ENCODE data around the gene ANXA6. TPM values are rescaled to one million over a fixed set of nuclear protein-coding genes. Genes with fewer than 3 reads are reported as not detected.

Gene ANXA6
- total and polyA plus RNA-seq, 5 donors from 2014 or later: 171 to 364 (median 290) TPM

- Mint-ChIP-seq H3K27me3 (no peaks in the 10 kb centered on the region), H3K36me3 (peaks cover 62% of the 10 kb centered on the region), H3K9me3 (peaks cover 0 to 16% (median 5%) of the 10 kb centered on the region in 7 donors), H3K27ac (peak overlapping the region in 2 of 3 donors; percentile 40 to 46), H3K4me1 (peaks cover 7 to 33% (median 27%) of the 10 kb centered on the region in 4 donors), H3K4me3 (peak overlapping the region in 1 of 4 donors; percentile 62)
- Histone ChIP-seq H3K4me1 (ENCODE audit: control insufficient read depth, insufficient read depth, low read length, poor library complexity, severe bottlenecking) (no peaks in the 10 kb centered on the region), H3K27ac (ENCODE audit: insufficient read depth, low read length, poor library complexity, severe bottlenecking) (no peak overlapping the region), H3K9me3 (ENCODE audit: control insufficient read depth in 2 of 2, low read length in 2 of 2) (peaks cover 0 to 9% of the 10 kb centered on the region in 2 experiments), H3K27me3 (ENCODE audit: control insufficient read depth, insufficient read depth, low read length) (no peaks in the 10 kb centered on the region), H3K36me3 (ENCODE audit: control insufficient read depth, insufficient read depth, low read length) (peaks cover 83% of the 10 kb centered on the region), H3K4me3 (ENCODE audit: low read depth, low read length) (no peak overlapping the region)
- no peak for DNase-seq
- no peak for ATAC-seq (ENCODE audit: low read depth in 2 of 2)
Measured at GRCh38 chr5:151186052-151186451, 28.5 kb upstream of the ANXA6 start.

- Mint-ChIP-seq H3K27me3 (no peaks in the 10 kb centered on the region), H3K9me3 (peaks cover 0 to 9% (median 3%) of the 10 kb centered on the region in 7 donors), H3K27ac (no peak overlapping the region), H3K4me1 (peaks cover 0 to 24% (median 12%) of the 10 kb centered on the region in 4 donors), H3K36me3 (peaks cover 51% of the 10 kb centered on the region), H3K4me3 (no peak overlapping the region)
- DNase-seq (no peak), ATAC-seq (ENCODE audit: low read depth in 2 of 2) (no peak)
- Histone ChIP-seq H3K36me3 (ENCODE audit: control insufficient read depth, insufficient read depth, low read length) (peaks cover 90% of the 10 kb centered on the region), H3K27me3 (ENCODE audit: control insufficient read depth, insufficient read depth, low read length) (no peaks in the 10 kb centered on the region), H3K9me3 (ENCODE audit: control insufficient read depth in 2 of 2, low read length in 2 of 2) (peaks cover 0 to 5% of the 10 kb centered on the region in 2 experiments), H3K4me3 (ENCODE audit: low read depth, low read length) (no peak overlapping the region), H3K4me1 (ENCODE audit: control insufficient read depth, insufficient read depth, low read length, poor library complexity, severe bottlenecking) (no peaks in the 10 kb centered on the region), H3K27ac (ENCODE audit: insufficient read depth, low read length, poor library complexity, severe bottlenecking) (no peak overlapping the region)
Measured at GRCh38 chr5:151184316-151185042, 26.9 kb upstream of the ANXA6 start.

DNA sequence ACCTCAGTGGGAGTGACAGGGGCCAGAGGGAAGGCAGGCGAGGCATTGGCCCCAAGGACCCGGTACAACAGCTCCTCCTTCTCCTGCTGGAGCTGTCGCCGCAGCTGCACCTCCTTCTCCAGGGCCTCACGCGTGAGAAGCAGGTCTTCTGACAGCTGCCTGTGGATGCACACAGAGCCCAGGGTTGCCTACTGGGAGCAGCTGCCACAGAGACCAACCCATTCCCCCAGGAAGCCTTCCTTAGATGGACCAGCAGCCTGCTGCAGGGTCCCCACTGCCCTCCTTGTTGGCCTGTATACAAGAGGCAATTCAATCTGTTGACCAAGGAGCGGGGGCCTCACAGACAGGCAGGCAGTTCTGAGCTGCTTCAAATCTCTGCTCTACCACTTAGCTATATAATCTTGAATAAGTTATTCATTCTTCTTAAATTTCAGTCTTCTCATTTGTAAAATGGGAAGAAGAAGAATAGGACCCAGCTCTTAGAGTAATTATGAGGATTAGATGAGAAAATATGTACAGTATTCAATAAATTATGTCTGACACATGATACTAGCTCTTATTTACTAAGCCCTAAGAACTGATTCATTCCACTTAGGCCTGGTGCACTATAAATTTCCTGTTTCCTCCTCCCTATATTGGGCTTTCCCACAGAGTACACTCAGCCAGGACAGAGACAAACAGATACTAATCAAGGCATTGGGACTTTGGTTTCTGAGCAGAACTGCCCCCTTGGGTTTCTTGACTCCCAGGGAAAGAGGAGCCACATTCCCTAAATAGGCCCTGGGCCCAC lies 26.1 kb upstream of the ANXA6 start:
- no peak for ATAC-seq (ENCODE audit: low read depth in 2 of 2)

GRCh38 chr5:151182976-151183375 lies 25.4 kb upstream of the ANXA6 start:
- DNase-seq (no peak), ATAC-seq (ENCODE audit: low read depth in 2 of 2) (no peak)
- H3K9me3 Mint-ChIP-seq: no peaks in the 10 kb centered on the region
- Histone ChIP-seq H3K4me3 (ENCODE audit: low read depth, low read length) (no peak overlapping the region), H3K27ac (ENCODE audit: insufficient read depth, low read length, poor library complexity, severe bottlenecking) (no peak overlapping the region), H3K9me3 (ENCODE audit: control insufficient read depth in 2 of 2, low read length in 2 of 2) (no peaks in the 10 kb centered on the region), H3K27me3 (ENCODE audit: control insufficient read depth, insufficient read depth, low read length) (no peaks in the 10 kb centered on the region), H3K36me3 (ENCODE audit: control insufficient read depth, insufficient read depth, low read length) (peaks cover 92% of the 10 kb centered on the region), H3K4me1 (ENCODE audit: control insufficient read depth, insufficient read depth, low read length, poor library complexity, severe bottlenecking) (no peaks in the 10 kb centered on the region)
- H3K27me3 Mint-ChIP-seq: no peaks in the 10 kb centered on the region
- peaks cover 52% of the 10 kb centered on the region for H3K36me3 Mint-ChIP-seq
- peaks cover 0 to 19% (median 9%) of the 10 kb centered on the region in 4 donors for H3K4me1 Mint-ChIP-seq
- no peak overlapping the region for H3K27ac Mint-ChIP-seq
- no peak overlapping the region for H3K4me3 Mint-ChIP-seq

More for the DNA sequence above, 26.1 kb upstream of the ANXA6 start:
- Histone ChIP-seq H3K4me1 (ENCODE audit: control insufficient read depth, insufficient read depth, low read length, poor library complexity, severe bottlenecking) (no peaks in the 10 kb centered on the region), H3K9me3 (ENCODE audit: control insufficient read depth in 2 of 2, low read length in 2 of 2) (no peaks in the 10 kb centered on the region), H3K36me3 (ENCODE audit: control insufficient read depth, insufficient read depth, low read length) (peaks cover 89% of the 10 kb centered on the region), H3K27ac (ENCODE audit: insufficient read depth, low read length, poor library complexity, severe bottlenecking) (no peak overlapping the region), H3K27me3 (ENCODE audit: control insufficient read depth, insufficient read depth, low read length) (no peaks in the 10 kb centered on the region), H3K4me3 (ENCODE audit: low read depth, low read length) (no peak overlapping the region)
- Mint-ChIP-seq H3K4me3 (no peak overlapping the region), H3K27me3 (no peaks in the 10 kb centered on the region), H3K4me1 (peaks cover 0 to 17% (median 8%) of the 10 kb centered on the region in 4 donors), H3K27ac (no peak overlapping the region), H3K36me3 (peaks cover 48% of the 10 kb centered on the region), H3K9me3 (peaks cover 0 to under 1% (median 0%) of the 10 kb centered on the region in 7 donors)
- no peak for DNase-seq

DNA sequence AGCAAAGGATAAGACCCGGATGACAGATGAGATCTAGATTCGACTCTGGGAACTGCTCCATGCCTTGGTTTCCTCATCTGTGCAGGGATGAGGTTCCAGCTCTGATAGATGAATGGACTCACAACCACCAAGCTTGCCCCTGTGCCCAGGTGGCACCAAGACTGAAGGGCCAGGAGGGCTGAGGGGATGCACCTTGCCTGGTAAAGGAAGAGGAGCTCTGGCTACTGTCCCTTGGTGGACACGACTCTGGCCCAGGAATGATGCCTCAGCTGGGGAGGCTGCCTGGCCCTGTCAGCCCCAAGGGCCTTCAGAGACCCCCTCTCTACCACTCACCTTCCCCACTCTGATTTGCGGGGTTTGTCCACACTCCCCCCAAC lies 24.9 kb upstream of the ANXA6 start:
- no peak overlapping the region for H3K27ac ChIP-seq (ENCODE audit: insufficient read depth, low read length, poor library complexity, severe bottlenecking)
- peaks cover 87% of the 10 kb centered on the region for H3K36me3 ChIP-seq (ENCODE audit: control insufficient read depth, insufficient read depth, low read length)
- no peak for ATAC-seq (ENCODE audit: low read depth in 2 of 2)
- H3K9me3 ChIP-seq (ENCODE audit: control insufficient read depth in 2 of 2, low read length in 2 of 2): no peaks in the 10 kb centered on the region
- Mint-ChIP-seq H3K36me3 (peaks cover 52% of the 10 kb centered on the region), H3K27me3 (no peaks in the 10 kb centered on the region), H3K27ac (peak overlapping the region; percentile 67 to 89 (median 85)), H3K4me3 (no peak overlapping the region), H3K4me1 (peaks cover 0 to 22% (median 12%) of the 10 kb centered on the region in 4 donors), H3K9me3 (no peaks in the 10 kb centered on the region)
- no peaks in the 10 kb centered on the region for H3K4me1 ChIP-seq (ENCODE audit: control insufficient read depth, insufficient read depth, low read length, poor library complexity, severe bottlenecking)
- no peaks in the 10 kb centered on the region for H3K27me3 ChIP-seq (ENCODE audit: control insufficient read depth, insufficient read depth, low read length)
- DNase-seq: no peak
- no peak overlapping the region for H3K4me3 ChIP-seq (ENCODE audit: low read depth, low read length)

DNA sequence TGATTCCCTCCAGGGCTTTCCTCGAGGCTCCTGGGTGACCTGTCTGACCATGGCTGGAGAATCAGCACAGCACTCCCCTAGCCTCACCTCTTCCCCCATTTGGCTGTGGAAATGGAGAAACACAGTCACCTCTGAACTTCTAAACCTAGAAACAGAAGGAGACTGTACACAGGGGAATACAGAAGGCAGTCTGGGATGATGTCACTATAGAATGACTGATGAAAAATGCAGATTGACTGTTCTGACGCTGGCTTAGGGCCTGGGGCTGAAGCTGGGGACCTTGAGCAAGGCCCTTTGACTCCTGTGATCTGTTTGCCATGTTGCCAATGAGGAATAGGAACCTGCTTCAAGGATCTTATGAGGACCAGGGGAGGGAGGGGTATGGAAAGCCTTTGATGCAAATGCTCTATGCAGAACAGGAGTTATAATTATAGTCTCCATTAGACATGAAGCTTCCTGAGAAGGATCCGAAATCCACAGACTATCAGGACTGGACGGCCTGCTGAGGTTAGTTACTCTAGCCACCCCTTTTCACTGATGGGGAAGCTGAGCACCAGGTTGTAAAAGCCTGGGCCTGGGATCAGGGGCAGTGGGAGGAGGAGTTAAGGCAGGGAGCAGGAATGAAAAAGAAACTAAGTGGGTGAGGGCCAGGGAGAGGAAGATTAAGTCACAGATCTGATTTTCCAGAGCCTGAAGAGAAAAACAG lies 24.4 kb upstream of the ANXA6 start:
- peaks cover 86% of the 10 kb centered on the region for H3K36me3 ChIP-seq (ENCODE audit: control insufficient read depth, insufficient read depth, low read length)
- H3K27me3 ChIP-seq (ENCODE audit: control insufficient read depth, insufficient read depth, low read length): no peaks in the 10 kb centered on the region
- DNase-seq (no peak), ATAC-seq (ENCODE audit: low read depth in 2 of 2) (no peak)
- no peaks in the 10 kb centered on the region for H3K4me1 ChIP-seq (ENCODE audit: control insufficient read depth, insufficient read depth, low read length, poor library complexity, severe bottlenecking)
- Mint-ChIP-seq H3K4me3 (no peak overlapping the region), H3K27me3 (no peaks in the 10 kb centered on the region), H3K9me3 (no peaks in the 10 kb centered on the region), H3K36me3 (peaks cover 54% of the 10 kb centered on the region), H3K27ac (peak overlapping the region; percentile 67 to 89 (median 85)), H3K4me1 (peaks cover 0 to 21% (median 14%) of the 10 kb centered on the region in 4 donors)
- H3K4me3 ChIP-seq (ENCODE audit: low read depth, low read length): no peak overlapping the region
- H3K9me3 ChIP-seq (ENCODE audit: control insufficient read depth in 2 of 2, low read length in 2 of 2): no peaks in the 10 kb centered on the region
- H3K27ac ChIP-seq (ENCODE audit: insufficient read depth, low read length, poor library complexity, severe bottlenecking): no peak overlapping the region

DNA sequence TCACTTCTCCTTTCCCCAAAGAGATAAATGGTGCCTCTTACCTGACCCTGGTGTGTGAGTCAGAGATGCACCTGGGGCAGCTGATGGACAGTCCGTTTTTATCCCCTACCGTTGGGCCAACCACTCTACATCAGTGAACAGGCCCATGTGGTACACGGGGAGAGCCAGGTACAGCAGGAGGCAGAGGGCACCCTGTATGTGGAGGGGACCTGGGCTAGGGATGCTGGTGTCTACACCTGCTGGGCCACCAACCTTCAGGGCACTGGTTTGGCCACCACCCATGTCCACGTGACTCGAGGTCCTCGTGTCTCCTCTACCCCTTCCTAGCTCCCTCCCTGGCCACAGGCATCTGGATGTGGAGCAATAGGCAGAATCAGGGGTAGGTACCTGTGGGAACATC lies 22.7 kb upstream of the ANXA6 start:
- Mint-ChIP-seq H3K36me3 (peaks cover 49% of the 10 kb centered on the region), H3K27ac (peak overlapping the region in 2 of 3 donors; percentile 67 to 85), H3K4me1 (peaks cover 0 to 19% (median 10%) of the 10 kb centered on the region in 4 donors), H3K27me3 (no peaks in the 10 kb centered on the region), H3K9me3 (no peaks in the 10 kb centered on the region), H3K4me3 (no peak overlapping the region)
- H3K4me1 ChIP-seq (ENCODE audit: control insufficient read depth, insufficient read depth, low read length, poor library complexity, severe bottlenecking): no peaks in the 10 kb centered on the region
- DNase-seq (no peak), ATAC-seq (ENCODE audit: low read depth in 2 of 2) (no peak)
- no peak overlapping the region for H3K4me3 ChIP-seq (ENCODE audit: low read depth, low read length)
- peak overlapping the region; percentile 23 for H3K27ac ChIP-seq (ENCODE audit: insufficient read depth, low read length, poor library complexity, severe bottlenecking)
- peaks cover 76% of the 10 kb centered on the region for H3K36me3 ChIP-seq (ENCODE audit: control insufficient read depth, insufficient read depth, low read length)
- no peaks in the 10 kb centered on the region for H3K9me3 ChIP-seq (ENCODE audit: control insufficient read depth in 2 of 2, low read length in 2 of 2)
- no peaks in the 10 kb centered on the region for H3K27me3 ChIP-seq (ENCODE audit: control insufficient read depth, insufficient read depth, low read length)
